Activated naive CD4-positive, alpha-beta T cell treated with anti-CD3 and anti-CD28 coated beads, Interleukin-2, amount 50 U/mL, for 72 hours (primary cell): ENCODE results near the gene BNIP3. TPM values are rescaled to one million over a fixed set of nuclear protein-coding genes. Genes with fewer than 3 reads are reported as not detected.

Experiments
- ATAC-seq, 2 donors: fragments of 150-1000 bp; cut with Tn5 transposase; 2 replicates each; pipeline ENCODE4 v1.10.0; 2021; ENCODE audit warnings: mild to moderate bottlenecking in 2 of 2, moderate library complexity in 2 of 2
- DNase-seq, 2 donors: peaks; one replicate each; pipeline ENCODE4 v3.0.0; 2021 to 2022; ENCODE audit warnings: low spot score in 2 of 2
- H3K27ac Mint-ChIP-seq, 2 donors: one replicate each; pipeline ENCODE4 v1.8.0; 2022; ENCODE audit warnings: mild to moderate bottlenecking in 2 of 2, mixed read lengths in 2 of 2
- H3K36me3 Mint-ChIP-seq, 2 donors: one replicate each; pipeline ENCODE4 v1.8.0; 2022; ENCODE audit warnings: mixed read lengths in 2 of 2
- H3K9me3 Mint-ChIP-seq, 2 donors: one replicate each; pipeline ENCODE4 v1.8.0; 2022; ENCODE audit warnings: mixed read lengths in 2 of 2
- total RNA-seq, 2 donors: library from RNA; stranded (reverse); gene quantifications; one replicate each; pipeline ENCODE4 v1.2.3, GENCODE V29; 2022

BNIP3 gene
- total RNA-seq, 2 donors from 2014 or later: 21.4 to 182 TPM

DNA sequence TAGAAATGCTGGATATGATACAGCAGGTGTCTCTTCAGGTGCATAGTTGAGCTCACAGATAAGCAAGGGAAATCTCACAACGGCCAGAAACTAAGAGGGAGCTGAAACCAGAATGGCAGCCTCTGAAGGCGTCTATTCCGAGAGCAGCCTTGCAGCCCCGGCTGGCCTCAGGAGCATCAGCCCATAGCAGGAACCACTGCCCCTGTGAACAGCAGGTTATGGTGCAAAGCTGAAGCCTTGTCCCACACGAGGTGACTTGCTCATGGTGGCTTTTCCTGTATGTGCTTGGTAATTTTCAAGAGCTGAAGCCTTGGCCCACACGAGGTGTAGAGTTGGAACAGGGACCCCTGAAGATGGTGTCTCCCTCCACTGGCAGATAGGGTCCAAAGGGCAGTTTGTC, 33.2 kb downstream of the BNIP3 start:
- Mint-ChIP-seq H3K9me3 (no peaks in the 10 kb centered on the region), H3K27ac (no peak overlapping the region), H3K36me3 (peaks cover 0 to 6% of the 10 kb centered on the region in 2 donors)
- no peak for ATAC-seq
- no peak for DNase-seq

DNA sequence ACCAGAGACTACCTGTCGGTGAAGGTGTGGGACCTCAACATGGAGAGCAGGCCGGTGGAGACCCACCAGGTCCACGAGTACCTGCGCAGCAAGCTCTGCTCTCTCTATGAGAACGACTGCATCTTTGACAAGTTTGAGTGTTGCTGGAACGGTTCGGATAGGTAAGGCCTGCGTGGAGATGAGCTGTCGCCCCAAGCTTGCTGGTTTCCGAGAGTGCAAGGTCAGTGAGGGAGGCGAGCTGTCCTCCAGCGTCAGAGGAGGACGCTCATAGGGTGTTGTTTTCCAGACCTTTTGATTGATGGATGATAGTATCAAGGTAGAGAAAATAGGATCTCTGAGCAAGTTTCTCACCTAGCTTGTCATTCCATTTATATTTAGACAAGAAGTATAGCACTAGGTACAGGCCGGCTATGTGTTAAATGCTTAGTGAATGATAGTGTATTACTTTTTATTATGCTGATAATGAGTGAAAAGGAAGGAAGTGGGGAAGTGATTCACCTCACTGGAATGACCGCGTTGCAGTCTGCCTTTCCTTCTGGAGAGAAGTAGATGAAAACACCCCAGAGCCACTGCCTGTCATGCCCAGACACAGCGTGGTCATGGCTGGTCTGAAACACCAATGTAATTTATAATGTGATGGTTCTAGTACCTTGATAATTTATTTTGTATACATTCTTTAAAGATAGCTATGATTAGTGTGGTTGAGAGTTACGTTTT, 33.9 kb downstream of the BNIP3 start:
- peaks cover 0 to 6% of the 10 kb centered on the region in 2 donors for H3K36me3 Mint-ChIP-seq
- peak overlapping the region in 1 of 2 donors; percentile 16 for H3K27ac Mint-ChIP-seq
- DNase-seq (no peak), ATAC-seq (peak in 1 of 2 donors; percentile 35)
- no peaks in the 10 kb centered on the region for H3K9me3 Mint-ChIP-seq

DNA sequence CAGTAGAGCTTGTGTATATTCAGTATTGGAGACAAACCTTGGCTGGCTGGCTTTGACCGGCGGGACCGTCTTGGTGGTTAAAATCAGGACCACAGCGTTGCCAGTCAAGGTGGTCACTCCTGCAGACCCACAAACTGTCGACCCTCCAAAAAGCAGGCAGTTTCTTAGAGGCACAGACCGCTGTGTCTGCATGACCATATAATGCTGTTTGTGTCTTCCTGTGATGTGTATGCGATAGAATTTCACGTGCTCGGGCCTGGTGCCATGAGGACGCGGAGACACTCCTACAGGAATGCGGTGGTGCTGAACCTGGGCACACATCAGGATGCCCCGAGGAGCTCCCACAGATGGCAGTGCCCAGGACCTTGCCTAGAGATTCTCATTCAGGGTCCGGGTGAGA, 34.8 kb downstream of the BNIP3 start:
- Mint-ChIP-seq H3K27ac (peak overlapping the region in 1 of 2 donors; percentile 45), H3K36me3 (peaks cover 0 to 6% of the 10 kb centered on the region in 2 donors), H3K9me3 (no peaks in the 10 kb centered on the region)
- no peak for DNase-seq
- ATAC-seq: no peak

DNA sequence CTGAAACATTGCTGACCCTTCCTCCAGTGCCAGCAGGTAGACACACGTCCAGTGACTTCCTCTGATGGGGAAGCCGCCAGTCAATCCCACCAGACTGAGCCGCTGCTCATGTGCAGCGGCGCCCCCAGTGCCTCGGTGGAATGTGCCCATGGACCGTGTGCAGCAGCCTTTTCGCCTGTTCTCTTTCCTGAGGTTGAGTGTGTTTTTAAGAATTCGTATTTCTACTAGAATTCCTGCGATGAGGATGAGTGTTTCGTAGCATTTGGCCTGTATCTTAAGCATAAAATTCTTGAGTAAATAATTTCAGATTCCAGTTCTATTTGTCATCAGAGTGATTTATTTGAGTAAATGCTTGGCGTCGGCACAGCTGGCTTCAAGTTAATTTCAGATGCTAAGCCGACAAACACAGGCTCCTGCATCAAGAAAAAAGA, 35.4 kb downstream of the BNIP3 start:
- H3K27ac Mint-ChIP-seq: peak overlapping the region; percentile 45 to 50
- DNase-seq: no peak
- no peak for ATAC-seq
- no peaks in the 10 kb centered on the region for H3K9me3 Mint-ChIP-seq
- peaks cover 0 to 6% of the 10 kb centered on the region in 2 donors for H3K36me3 Mint-ChIP-seq

DNA sequence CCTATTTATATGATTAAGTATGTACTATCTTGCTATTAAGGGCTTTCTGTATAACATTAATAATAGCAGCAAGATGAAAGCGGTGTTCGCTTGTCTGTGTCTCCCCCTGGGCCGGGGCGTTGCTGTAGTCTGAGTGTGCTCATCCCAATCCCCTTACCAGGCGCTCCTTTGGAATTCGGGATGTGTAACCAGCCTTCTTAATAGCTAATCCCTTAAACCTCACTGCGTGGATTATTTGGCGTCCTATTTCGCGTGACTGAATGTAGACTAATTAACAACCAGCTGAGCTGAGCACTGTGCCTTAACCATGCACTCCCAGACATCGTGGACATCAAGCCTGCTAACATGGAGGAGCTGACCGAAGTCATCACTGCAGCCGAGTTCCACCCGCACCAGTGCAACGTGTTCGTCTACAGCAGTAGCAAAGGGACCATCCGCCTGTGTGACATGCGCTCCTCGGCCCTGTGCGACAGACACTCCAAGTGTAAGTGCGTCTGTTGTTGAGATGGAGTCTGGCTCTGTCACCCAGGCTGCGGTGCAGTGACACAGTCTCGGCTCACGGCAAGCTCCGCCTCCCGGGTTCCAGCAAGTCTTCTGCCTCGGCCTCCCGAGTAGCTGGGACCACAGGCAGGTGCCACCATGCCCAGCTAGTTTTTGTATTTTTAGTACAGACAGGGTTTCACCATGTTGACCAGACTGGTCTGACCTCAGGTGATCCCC, 36.6 kb downstream of the BNIP3 start:
- ATAC-seq: no peak
- no peak for DNase-seq
- H3K27ac Mint-ChIP-seq: no peak overlapping the region
- H3K36me3 Mint-ChIP-seq: peaks cover 0 to 6% of the 10 kb centered on the region in 2 donors
- no peaks in the 10 kb centered on the region for H3K9me3 Mint-ChIP-seq

DNA sequence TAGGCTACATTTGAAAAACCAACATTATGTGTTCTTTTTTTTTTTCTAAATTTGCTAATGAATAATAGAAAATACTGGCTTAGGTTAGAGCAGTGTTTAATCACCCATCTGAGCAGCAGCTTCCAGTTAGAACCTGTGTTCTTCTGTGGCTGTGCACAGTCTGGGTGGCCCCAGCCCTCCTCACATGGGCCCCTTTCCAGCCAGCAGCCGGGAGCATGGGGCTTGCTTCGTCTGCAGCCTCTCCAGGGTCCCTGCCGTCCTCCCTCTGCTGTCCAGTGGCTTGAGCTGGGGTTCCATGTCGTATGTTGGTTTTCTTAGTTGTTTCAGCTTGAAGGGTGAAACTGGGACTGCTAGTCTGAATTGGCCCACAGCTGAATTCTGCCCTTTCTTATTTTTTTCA, 37.3 kb downstream of the BNIP3 start:
- Mint-ChIP-seq H3K36me3 (peaks cover 0 to 6% of the 10 kb centered on the region in 2 donors), H3K9me3 (no peaks in the 10 kb centered on the region), H3K27ac (no peak overlapping the region)
- DNase-seq: no peak
- ATAC-seq: no peak

DNA sequence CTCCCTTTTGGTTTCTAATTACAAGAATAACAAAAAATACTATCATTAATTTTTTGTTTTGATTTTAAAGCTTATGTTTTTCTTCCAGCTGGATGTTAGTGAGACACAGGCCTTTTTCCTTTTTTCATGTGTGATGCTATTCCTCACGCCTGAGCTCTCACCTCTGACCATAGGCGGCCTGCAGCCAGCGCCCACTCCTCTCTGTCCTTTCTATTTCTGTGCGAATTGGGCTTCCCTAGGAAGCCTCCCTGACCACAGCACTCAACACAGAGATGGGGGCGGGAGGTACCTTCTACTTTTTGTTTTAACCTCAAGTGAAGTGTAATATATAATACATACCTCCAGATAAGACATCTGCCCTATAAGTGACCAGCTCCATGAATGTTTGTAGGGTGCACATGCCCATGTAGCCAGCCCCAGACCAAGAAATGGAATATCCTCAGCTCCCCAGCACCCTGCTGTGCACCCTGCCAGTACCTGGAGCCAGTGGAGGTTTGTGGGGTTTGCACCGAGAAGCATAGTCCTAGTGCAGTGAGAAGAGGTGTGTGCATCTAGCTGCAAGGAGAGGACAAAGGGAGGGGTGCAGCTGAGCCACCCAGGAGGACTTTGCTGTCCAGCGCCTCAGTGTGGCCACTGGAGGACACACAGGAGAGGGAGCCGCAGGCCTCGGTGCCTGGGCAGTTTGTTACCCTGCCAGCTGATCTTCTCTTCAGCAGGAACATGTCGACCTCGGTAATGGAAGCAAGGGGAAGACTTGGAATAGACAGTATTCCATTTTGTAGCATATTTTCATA, 38.5 kb downstream of the BNIP3 start:
- DNase-seq (no peak), ATAC-seq (peak; percentile 26 to 60)
- Mint-ChIP-seq H3K9me3 (no peaks in the 10 kb centered on the region), H3K36me3 (peaks cover 0 to 6% of the 10 kb centered on the region in 2 donors), H3K27ac (no peak overlapping the region)

DNA sequence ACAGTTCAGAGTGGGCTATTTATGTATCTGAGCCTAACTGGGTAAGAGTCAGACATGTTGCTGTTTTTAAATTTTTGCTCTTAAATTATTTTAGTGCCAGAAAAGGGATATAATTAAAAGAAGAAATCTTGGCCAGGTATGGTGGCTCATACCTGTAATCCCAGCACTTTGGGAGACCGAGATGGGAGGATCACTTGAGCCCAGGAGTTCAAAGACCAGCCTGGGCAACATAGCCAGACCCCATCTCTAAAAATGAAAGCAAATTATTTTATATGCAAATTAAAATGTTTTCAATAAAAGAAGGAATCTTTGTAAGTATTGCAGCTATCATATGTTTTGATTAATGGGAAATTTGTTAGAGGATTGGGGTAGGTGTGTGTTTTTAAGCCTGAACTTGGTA, 39.3 kb downstream of the BNIP3 start:
- Mint-ChIP-seq H3K9me3 (no peaks in the 10 kb centered on the region), H3K27ac (no peak overlapping the region), H3K36me3 (peaks cover 0 to 1% of the 10 kb centered on the region in 2 donors)
- no peak for ATAC-seq
- no peak for DNase-seq

DNA sequence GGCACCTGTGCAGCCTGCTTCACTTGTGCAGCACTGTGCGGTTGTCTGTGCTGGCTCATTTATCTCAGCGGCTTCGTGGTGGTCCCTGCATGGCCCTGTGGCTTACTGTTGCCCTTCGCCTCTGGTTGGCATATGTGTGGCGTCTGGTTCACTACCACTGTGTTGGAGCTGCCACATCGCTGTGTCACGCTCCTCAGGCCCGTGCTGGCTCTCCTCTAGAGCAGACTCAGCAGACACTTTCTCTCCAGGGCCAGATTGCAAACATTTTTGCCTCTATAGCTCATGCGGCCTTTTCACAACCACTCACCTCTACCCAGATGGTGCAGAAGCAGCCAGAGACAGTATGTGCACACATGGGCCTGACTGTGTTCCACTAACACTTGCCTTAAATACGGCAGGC, 43.0 kb downstream of the BNIP3 start:
- H3K27ac Mint-ChIP-seq: no peak overlapping the region

DNA sequence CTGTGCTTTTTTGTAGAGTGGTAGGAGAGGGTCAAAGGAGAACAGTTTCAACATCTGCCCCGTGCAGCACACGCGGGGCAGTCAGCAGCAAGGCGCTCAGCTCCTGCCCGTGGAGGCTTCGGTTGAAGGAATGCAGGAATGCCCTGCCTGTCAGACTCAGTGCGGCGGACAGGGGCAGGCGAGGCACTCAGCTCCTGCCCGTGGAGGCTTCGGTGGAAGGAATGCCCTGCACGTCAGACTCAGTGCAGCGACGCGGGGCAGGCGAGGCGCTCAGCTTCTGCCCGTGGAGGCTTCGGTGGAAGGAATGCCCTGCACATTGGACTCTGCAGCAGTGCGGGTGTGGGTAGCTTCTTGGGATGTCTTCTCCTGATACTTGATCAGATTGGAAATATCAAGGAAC, 43.9 kb downstream of the BNIP3 start:
- Mint-ChIP-seq H3K9me3 (no peaks in the 10 kb centered on the region), H3K36me3 (no peaks in the 10 kb centered on the region), H3K27ac (no peak overlapping the region)
- no peak for ATAC-seq
- DNase-seq: no peak

More for the DNA sequence above, 43.0 kb downstream of the BNIP3 start:
- Mint-ChIP-seq H3K36me3 (no peaks in the 10 kb centered on the region), H3K9me3 (no peaks in the 10 kb centered on the region)
- ATAC-seq (no peak), DNase-seq (no peak)

DNA sequence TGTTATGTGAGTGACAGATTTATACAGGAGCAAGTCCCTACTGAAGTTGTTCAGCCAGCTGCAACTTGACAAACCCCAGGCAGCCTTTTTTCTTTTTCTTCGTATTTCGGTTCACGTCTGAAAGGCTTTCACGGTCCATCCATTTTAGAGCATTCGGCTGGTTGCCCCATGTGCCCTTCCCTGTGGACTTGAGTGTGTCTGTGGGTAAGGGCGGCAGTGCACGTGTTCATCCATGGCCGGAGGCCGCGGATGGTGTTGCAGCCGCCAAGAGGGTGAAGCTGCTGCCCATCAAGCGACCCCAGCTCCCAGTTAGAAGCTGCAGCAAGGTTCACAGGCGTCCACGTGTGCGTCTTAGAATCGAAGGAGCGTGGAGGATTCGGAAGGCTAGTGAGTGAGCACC, 45.0 kb downstream of the BNIP3 start:
- ATAC-seq (no peak), DNase-seq (no peak)
- Mint-ChIP-seq H3K27ac (no peak overlapping the region), H3K36me3 (no peaks in the 10 kb centered on the region), H3K9me3 (no peaks in the 10 kb centered on the region)

DNA sequence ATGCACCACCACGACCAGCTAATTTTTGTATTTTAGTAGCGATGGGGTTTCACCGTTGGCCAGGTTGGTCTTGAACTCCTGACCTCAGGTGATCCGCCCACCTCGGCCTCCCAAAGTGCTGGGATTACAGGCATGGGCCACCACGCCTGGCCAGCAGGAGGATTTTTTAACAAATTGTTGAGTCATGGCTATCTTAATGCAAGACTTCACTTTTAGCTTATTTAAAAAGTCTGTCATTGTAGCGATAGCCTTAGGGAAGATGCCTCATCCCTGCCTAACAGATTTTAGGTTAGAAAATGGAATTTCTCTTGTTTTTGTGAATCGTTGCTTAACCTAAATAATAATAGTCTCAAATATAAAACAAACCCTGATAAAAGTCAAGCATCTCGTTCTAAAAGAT, 45.4 kb downstream of the BNIP3 start:
- H3K9me3 Mint-ChIP-seq: no peaks in the 10 kb centered on the region
- DNase-seq: no peak
- no peaks in the 10 kb centered on the region for H3K36me3 Mint-ChIP-seq
- no peak overlapping the region for H3K27ac Mint-ChIP-seq
- no peak for ATAC-seq

DNA sequence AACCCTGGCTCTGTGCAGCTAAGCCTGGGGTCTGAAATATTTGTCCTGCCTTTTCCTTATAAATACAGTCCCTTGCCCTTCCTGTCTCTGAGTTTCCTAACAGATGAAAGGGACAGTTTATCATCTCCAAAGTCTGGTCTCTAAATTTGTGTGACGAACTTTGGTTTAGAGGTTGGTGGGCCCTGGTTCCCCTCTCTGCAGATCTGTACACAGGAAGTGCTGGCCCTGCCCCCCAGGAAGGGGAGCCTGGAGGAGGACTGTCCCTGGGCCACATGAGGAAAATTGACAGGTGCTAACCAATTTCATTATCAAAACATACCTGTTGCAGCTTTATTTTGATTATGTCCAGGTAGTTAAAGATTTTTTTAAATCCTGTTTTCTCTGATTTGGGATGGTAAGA, 46.5 kb downstream of the BNIP3 start:
- ATAC-seq (no peak), DNase-seq (no peak)
- Mint-ChIP-seq H3K27ac (no peak overlapping the region), H3K9me3 (no peaks in the 10 kb centered on the region), H3K36me3 (no peaks in the 10 kb centered on the region)

DNA sequence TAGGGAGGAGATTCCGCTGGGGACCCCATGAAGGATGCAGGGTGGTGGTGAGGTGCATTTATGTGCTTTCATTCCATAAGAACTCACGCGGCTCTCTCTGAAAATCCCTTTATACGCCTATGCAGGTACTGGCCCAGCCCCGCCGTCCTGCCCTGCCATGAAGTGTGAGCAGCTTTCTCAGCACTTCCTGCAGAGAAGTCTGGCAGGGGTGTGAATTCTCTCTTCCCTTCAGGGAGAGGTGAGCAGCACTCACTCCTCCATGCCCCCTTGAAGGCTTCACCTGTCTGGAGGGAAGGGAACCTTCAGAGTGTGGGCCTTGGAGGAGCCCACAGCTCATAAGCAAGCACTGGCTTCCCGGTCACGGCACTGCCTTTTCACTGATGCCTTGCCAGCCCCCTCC, 47.0 kb downstream of the BNIP3 start:
- ATAC-seq: no peak
- Mint-ChIP-seq H3K27ac (peak overlapping the region in 1 of 2 donors; percentile 25), H3K36me3 (peaks cover 3 to 4% of the 10 kb centered on the region in 2 donors), H3K9me3 (no peaks in the 10 kb centered on the region)
- no peak for DNase-seq

DNA sequence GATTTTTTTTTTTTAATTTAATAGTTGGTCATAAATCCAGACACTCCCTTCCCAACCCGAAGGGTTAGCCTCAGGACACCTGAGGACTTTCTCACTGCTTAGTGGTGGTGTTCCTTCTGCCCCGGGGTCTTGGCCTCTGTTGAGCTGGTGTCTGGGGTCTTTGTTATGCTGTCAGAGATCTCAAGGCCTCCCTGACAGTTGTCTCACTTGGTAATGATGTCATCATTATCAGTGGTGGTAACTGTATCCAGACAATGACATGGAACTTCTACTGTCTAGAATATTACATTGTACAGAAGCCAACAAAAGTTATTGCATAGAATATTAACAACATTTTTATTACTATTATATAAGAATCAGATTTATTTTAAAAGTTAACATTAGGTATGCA, 48.0 kb downstream of the BNIP3 start:
- no peak overlapping the region for H3K27ac Mint-ChIP-seq
- ATAC-seq: no peak
- no peaks in the 10 kb centered on the region for H3K9me3 Mint-ChIP-seq
- H3K36me3 Mint-ChIP-seq: peaks cover 7% of the 10 kb centered on the region in 2 donors
- DNase-seq: no peak

DNA sequence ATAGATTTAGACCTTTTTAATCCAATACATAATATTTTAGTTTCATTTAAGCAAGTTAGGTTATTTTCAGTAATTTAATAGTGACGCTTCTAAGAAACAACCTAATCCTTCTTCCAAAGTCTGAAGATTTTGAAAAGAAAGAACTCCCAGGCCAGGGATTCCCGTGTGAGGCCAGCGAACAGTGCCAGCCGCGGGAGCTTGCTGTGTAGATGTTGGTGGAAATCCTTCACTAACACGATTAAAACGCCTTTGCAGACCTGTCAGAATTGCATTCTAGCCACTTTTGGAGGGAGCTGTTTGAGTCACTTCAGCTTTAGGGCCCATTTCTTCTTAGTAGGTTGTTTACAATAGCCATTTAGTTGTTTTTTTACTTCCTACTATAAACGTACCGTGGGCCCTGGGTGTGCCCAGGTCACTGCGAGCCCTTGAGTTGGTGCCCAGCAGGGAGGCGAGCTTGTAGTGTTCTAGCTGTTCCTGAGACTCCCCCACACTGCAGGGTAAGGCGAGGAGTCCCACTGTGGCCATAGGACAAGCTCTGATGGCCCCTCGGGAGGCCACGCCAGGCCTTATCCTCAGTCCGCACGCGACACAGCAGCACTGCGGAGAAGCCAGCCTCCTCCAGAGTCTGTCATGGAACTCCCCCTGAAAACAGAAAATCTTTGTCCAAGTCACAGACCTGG, 48.6 kb downstream of the BNIP3 start:
- DNase-seq (no peak), ATAC-seq (no peak)
- peaks cover 7% of the 10 kb centered on the region in 2 donors for H3K36me3 Mint-ChIP-seq
- H3K9me3 Mint-ChIP-seq: no peaks in the 10 kb centered on the region
- no peak overlapping the region for H3K27ac Mint-ChIP-seq

DNA sequence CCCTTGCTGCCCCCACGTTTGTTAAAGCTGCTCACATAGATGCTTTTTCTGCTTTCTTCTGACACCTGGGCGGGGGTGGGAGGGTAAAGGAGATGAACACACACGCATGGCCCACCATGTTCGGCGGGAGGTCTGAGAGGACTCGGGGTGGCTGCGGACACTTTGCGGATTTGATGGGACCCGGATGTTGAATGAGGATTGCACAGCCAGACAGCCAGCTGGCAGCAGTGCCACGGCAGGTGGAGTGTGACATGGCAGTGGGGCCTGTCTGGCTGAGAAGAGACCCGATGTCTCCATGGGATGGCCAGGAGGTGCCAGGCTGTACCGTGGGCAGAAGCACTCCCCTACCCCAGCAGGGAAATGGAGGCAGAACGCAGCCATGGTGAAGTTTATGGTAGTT, 49.7 kb downstream of the BNIP3 start:
- Mint-ChIP-seq H3K9me3 (no peaks in the 10 kb centered on the region), H3K36me3 (peaks cover 7 to 8% of the 10 kb centered on the region in 2 donors), H3K27ac (no peak overlapping the region)
- ATAC-seq (no peak), DNase-seq (no peak)
